OCI-LY3 (cell line): ENCODE data around the gene VLDLR.
A peak's percentile ranks its signal among the peaks of the same experiment; 100 is the strongest.

Experiments
- H2AFZ ChIP-seq: fragments of 200-600, 300-600 bp; shearing (Covaris generic); 2 replicates; pipeline ENCODE4 v1.6.0; 2014; ENCODE audit warnings: antibody characterized with exemption, low read depth, low read length
- H3K27ac ChIP-seq: fragments of 200-600, 300-600 bp; sonication (generic); 2 replicates; pipeline ENCODE4 v1.5.1; 2014; ENCODE audit warnings: mild to moderate bottlenecking, low read length, moderate library complexity, mixed read lengths
- H3K27me3 ChIP-seq: fragments of 200-600, 300-600 bp; sonication (generic); 2 replicates; pipeline ENCODE4 v1.6.1; 2014; ENCODE audit warnings: low read depth, low read length, mixed read lengths
- H3K36me3 ChIP-seq: fragments of 200-600, 300-600 bp; sonication (generic); replicated peaks from 2 replicates; pipeline ENCODE3; 2014; ENCODE audit warnings: low read depth, low read length, mixed read lengths
- H3K4me1 ChIP-seq: fragments of 300-600, 200-600 bp; sonication (generic); 2 replicates; pipeline ENCODE4 v1.6.1; 2014; ENCODE audit warnings: low read length, mixed read lengths
- H3K4me2 ChIP-seq: fragments of 200-600, 300-600 bp; sonication (generic); 2 replicates; pipeline ENCODE4 v1.6.1; 2014; ENCODE audit warnings: low read length, mixed read lengths
- H3K4me3 ChIP-seq: fragments of 300-600, 200-600 bp; sonication (generic); 2 replicates; pipeline ENCODE4 v1.5.1; 2014; ENCODE audit warnings: antibody characterized with exemption, mild to moderate bottlenecking, low read length, moderate library complexity
- H3K79me2 ChIP-seq: fragments of 300-600, 200-600 bp; shearing (Covaris generic); 2 replicates; pipeline ENCODE4 v1.6.1; 2014; ENCODE audit warnings: mild to moderate bottlenecking, low read length, mixed read lengths
- H3K9ac ChIP-seq: fragments of 300-600, 200-600 bp; shearing (Covaris generic); 2 replicates; pipeline ENCODE4 v1.6.0; 2014; ENCODE audit warnings: mild to moderate bottlenecking, low read length, moderate library complexity
- H3K9me3 ChIP-seq: fragments of 200-600, 300-600 bp; shearing (Covaris generic); 2 replicates; pipeline ENCODE4 v1.6.1; 2014; ENCODE audit warnings: low read length, mixed read lengths; ENCODE audit not compliant: insufficient read depth
- H4K20me1 ChIP-seq: fragments of 200-600, 300-600 bp; sonication (generic); 2 replicates; pipeline ENCODE4 v1.6.1; 2016; ENCODE audit warnings: low read length, mixed read lengths; ENCODE audit not compliant: insufficient read depth
- CTCF ChIP-seq: fragments of 200-600, 300-600 bp; sonication (generic); IDR thresholded peaks from 2 replicates; pipeline ENCODE4 v1.5.1; 2014; ENCODE audit warnings: antibody characterized with exemption, low read length, low read depth
- EZH2phosphoT487 ChIP-seq: fragments of 200-600 bp; shearing (Covaris generic); IDR thresholded peaks from 2 replicates; pipeline ENCODE4 v1.6.1; 2018; ENCODE audit warnings: antibody characterized with exemption, mixed run types, low read depth

Gene VLDLR

GRCh38 chr9:2611961-2612360 lies 9.6 kb upstream of the VLDLR start:
- Histone ChIP-seq H3K4me3 (no peak overlapping the region), H3K4me2 (no peak overlapping the region), H3K4me1 (peaks cover 11% of the 10 kb centered on the region), H3K27ac (no peak overlapping the region), H3K79me2 (no peaks in the 10 kb centered on the region), H3K27me3 (peaks cover 21% of the 10 kb centered on the region; the same call in 1 of the 2 replicates), H3K9me3 (no peaks in the 10 kb centered on the region), H3K36me3 (no peaks in the 10 kb centered on the region), H2AFZ (no peak overlapping the region), H4K20me1 (no peaks in the 10 kb centered on the region), H3K9ac (no peak overlapping the region)
- no peak for TF ChIP-seq CTCF
- no peak for TF ChIP-seq EZH2phosphoT487

- Histone ChIP-seq H3K9ac (no peak overlapping the region), H3K79me2 (no peaks in the 10 kb centered on the region), H3K4me2 (no peak overlapping the region), H3K27me3 (peaks cover 9% of the 10 kb centered on the region; the same call in 1 of the 2 replicates), H2AFZ (no peak overlapping the region), H3K4me3 (no peak overlapping the region), H3K4me1 (peaks cover 24% of the 10 kb centered on the region), H4K20me1 (no peaks in the 10 kb centered on the region), H3K9me3 (no peaks in the 10 kb centered on the region), H3K27ac (no peak overlapping the region), H3K36me3 (no peaks in the 10 kb centered on the region)
- TF ChIP-seq EZH2phosphoT487 (no peak), CTCF (no peak)
Observed at GRCh38 chr9:2613730-2614271, 7.8 kb upstream of the VLDLR start.

GRCh38 chr9:2615497-2615896 lies 6.1 kb upstream of the VLDLR start:
- peaks cover 13% of the 10 kb centered on the region for H3K27me3 ChIP-seq
- TF ChIP-seq CTCF: no peak
- no peak for TF ChIP-seq EZH2phosphoT487
- no peaks in the 10 kb centered on the region for H4K20me1 ChIP-seq
- no peaks in the 10 kb centered on the region for H3K36me3 ChIP-seq
- peaks cover 24% of the 10 kb centered on the region for H3K4me1 ChIP-seq
- H3K4me2 ChIP-seq: no peak overlapping the region
- H3K9me3 ChIP-seq: no peaks in the 10 kb centered on the region
- H2AFZ ChIP-seq: no peak overlapping the region
- H3K79me2 ChIP-seq: no peaks in the 10 kb centered on the region
- no peak overlapping the region for H3K9ac ChIP-seq
- no peak overlapping the region for H3K4me3 ChIP-seq
- H3K27ac ChIP-seq: no peak overlapping the region

- TF ChIP-seq EZH2phosphoT487 (no peak), CTCF (no peak)
- no peaks in the 10 kb centered on the region for H3K36me3 ChIP-seq
Observed at GRCh38 chr9:2616692-2617377, 4.8 kb upstream of the VLDLR start.

More at GRCh38 chr9:2616692-2617377, 4.8 kb upstream of the VLDLR start:
- Histone ChIP-seq H4K20me1 (no peaks in the 10 kb centered on the region), H3K27ac (peak overlapping the region; percentile 59), H3K4me1 (peaks cover 24% of the 10 kb centered on the region), H3K9me3 (no peaks in the 10 kb centered on the region), H3K79me2 (no peaks in the 10 kb centered on the region), H3K4me2 (peak overlapping the region; percentile 61), H3K27me3 (peaks cover 13% of the 10 kb centered on the region), H3K9ac (no peak overlapping the region), H3K4me3 (peak overlapping the region; percentile 24; the same call in 1 of the 2 replicates), H2AFZ (no peak overlapping the region)
